Subcutaneous abdominal adipose tissue (tissue), 5 donors: ENCODE measurements around the gene RAB11FIP4.

ENCODE experiments used
- H3K27ac ChIP-seq: one replicate; pipeline ENCODE4 v1.7.0; 2013; ENCODE audit warnings: low read depth, mild to moderate bottlenecking, inconsistent platforms, low read length, moderate library complexity
- H3K27me3 ChIP-seq, 5 donors: one replicate each; pipeline ENCODE4 v1.7.0; 2013; ENCODE audit warnings: low read length in 5 of 5, inconsistent platforms in 1 of 5; ENCODE audit not compliant: control insufficient read depth in 5 of 5, insufficient read depth in 4 of 5
- H3K36me3 ChIP-seq, 5 donors: one replicate each; pipeline ENCODE4 v1.7.0; 2013; ENCODE audit warnings: low read length in 5 of 5; ENCODE audit not compliant: control insufficient read depth in 5 of 5, insufficient read depth in 5 of 5
- H3K4me1 ChIP-seq, 5 donors: one replicate each; pipeline ENCODE4 v1.7.0; 2013; ENCODE audit warnings: low read length in 5 of 5, mild to moderate bottlenecking in 3 of 5, moderate library complexity in 1 of 5; ENCODE audit not compliant: control insufficient read depth in 5 of 5, insufficient read depth in 5 of 5
- H3K4me3 ChIP-seq, 5 donors: one replicate each; pipeline ENCODE4 v1.7.0; 2013; ENCODE audit warnings: low read length in 5 of 5, low read depth in 1 of 5
- H3K9ac ChIP-seq, 5 donors: one replicate each; pipeline ENCODE4 v1.7.0; 2013; ENCODE audit warnings: low read length in 5 of 5, mild to moderate bottlenecking in 4 of 5, moderate library complexity in 3 of 5
- H3K9me3 ChIP-seq, 5 donors: one replicate each; pipeline ENCODE4 v1.7.0; 2013; ENCODE audit warnings: low read length in 5 of 5; ENCODE audit not compliant: control insufficient read depth in 5 of 5
- donor health status: healthy.
- donor health status: healthy.
- donor health status: healthy.
- donor health status: healthy.
- donor health status: healthy.

RAB11FIP4 gene

DNA sequence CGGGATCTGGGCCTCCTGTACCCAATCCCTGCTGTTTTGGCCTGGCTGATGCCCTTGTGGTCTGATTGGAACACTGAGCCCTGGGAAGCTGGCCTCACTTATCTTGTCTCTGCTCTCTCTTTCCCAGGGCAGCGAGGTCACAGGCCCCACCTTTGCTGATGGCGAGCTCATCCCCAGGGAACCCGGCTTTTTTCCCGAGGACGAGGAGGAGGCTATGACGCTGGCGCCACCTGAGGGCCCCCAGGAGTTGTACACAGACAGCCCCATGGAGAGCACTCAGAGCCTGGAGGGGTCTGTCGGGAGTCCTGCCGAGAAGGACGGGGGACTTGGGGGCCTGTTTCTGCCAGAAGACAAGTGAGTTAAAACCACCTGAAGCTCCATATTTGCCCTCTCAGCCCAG, 126.0 kb downstream of the RAB11FIP4 start:
- Histone ChIP-seq H3K36me3 (no peaks in the 10 kb centered on the region), H3K27me3 (peaks cover 0 to 3% (median 0%) of the 10 kb centered on the region in 5 donors), H3K9ac (no peak overlapping the region), H3K4me3 (no peak overlapping the region), H3K27ac (no peak overlapping the region), H3K9me3 (no peaks in the 10 kb centered on the region), H3K4me1 (peaks cover 0 to 2% (median 0%) of the 10 kb centered on the region in 5 donors)

GRCh38 chr17:31518478-31518877, 127.0 kb downstream of the RAB11FIP4 start:
- H3K4me3 ChIP-seq: no peak overlapping the region
- H3K36me3 ChIP-seq: no peaks in the 10 kb centered on the region
- peaks cover 0 to 4% (median 0%) of the 10 kb centered on the region in 5 donors for H3K9me3 ChIP-seq
- H3K27ac ChIP-seq: no peak overlapping the region
- H3K9ac ChIP-seq: no peak overlapping the region
- peaks cover 0 to 2% (median 0%) of the 10 kb centered on the region in 5 donors for H3K4me1 ChIP-seq
- H3K27me3 ChIP-seq: peaks cover 0 to 8% (median 3%) of the 10 kb centered on the region in 5 donors

GRCh38 chr17:31521632-31522283, 130.3 kb downstream of the RAB11FIP4 start:
- Histone ChIP-seq H3K9ac (no peak overlapping the region), H3K27me3 (peaks cover 0 to 11% (median 3%) of the 10 kb centered on the region in 5 donors), H3K36me3 (no peaks in the 10 kb centered on the region), H3K4me3 (no peak overlapping the region), H3K27ac (no peak overlapping the region), H3K4me1 (peaks cover 0 to 3% (median 2%) of the 10 kb centered on the region in 5 donors), H3K9me3 (peaks cover 0 to 6% (median 2%) of the 10 kb centered on the region in 5 donors)

DNA sequence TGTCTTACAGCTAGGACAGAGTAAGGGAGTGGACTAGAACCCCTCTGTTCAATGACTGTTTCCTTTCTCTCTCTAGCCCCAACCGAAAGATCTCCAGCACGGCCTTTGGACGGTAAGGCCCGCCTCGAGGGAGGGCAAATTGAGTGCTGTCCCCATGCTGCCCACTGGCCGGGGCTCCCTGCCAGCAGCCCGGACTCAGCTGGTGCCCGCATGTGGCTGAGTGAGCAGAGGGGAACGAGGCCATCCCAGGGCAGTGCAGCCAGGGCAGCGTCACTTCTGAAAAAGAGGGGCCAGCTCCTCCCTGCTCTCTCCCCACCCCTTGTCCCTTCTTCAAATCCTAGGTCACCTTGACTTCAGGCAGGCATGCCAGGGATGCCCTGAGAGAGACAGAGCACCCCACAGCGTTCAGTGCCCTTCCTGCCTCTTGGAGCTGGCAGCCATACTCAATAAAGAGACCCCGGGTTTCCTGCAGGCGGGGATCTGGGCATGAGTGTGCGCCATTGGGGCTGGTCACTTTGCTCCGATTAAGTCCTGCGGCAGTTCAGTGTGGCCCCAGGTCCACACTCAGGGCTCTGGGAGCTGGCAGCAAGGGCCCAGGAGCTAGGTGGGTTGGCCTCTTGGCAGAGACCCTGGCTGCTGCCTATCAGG, 130.9 kb downstream of the RAB11FIP4 start:
- H3K36me3 ChIP-seq: no peaks in the 10 kb centered on the region
- no peak overlapping the region for H3K27ac ChIP-seq
- peaks cover 0 to 5% (median under 1%) of the 10 kb centered on the region in 5 donors for H3K4me1 ChIP-seq

DNA sequence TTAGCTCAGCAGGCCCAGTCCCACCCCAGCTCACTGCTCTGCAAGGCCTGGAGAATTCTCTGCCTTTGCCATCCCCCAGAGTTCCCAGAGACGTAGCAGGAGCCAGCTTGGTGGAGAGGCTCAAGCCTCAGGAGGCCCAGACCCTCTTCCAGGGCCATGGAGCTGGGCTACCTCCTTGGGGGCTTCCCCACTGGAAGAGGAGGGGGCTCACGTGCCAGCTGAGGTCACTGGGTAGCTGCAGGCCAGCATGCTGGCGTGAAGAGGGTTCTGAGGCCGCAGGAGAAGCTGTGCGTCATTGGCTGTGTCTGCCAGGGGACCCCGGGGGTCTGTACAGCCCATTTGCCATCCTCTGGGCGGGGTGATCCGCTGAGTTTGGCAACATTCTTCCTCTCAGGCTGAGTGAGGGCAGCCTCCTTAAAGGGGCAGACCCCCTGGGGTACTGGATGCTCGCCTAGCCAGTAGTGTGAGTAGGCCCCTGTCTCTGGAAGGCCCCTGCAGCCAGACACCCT, 131.6 kb downstream of the RAB11FIP4 start:
- H3K36me3 ChIP-seq: no peaks in the 10 kb centered on the region
- peaks cover 0 to 9% (median 0%) of the 10 kb centered on the region in 5 donors for H3K4me1 ChIP-seq
- H3K27ac ChIP-seq: no peak overlapping the region
- peaks cover 0 to 6% (median 2%) of the 10 kb centered on the region in 5 donors for H3K9me3 ChIP-seq
- peaks cover 0 to 11% (median 0%) of the 10 kb centered on the region in 5 donors for H3K27me3 ChIP-seq
- H3K9ac ChIP-seq: no peak overlapping the region
- no peak overlapping the region for H3K4me3 ChIP-seq

More for the DNA sequence above, 130.9 kb downstream of the RAB11FIP4 start:
- no peak overlapping the region for H3K9ac ChIP-seq
- peaks cover 0 to 11% (median 1%) of the 10 kb centered on the region in 5 donors for H3K27me3 ChIP-seq
- no peak overlapping the region for H3K4me3 ChIP-seq
- peaks cover 0 to 6% (median 2%) of the 10 kb centered on the region in 5 donors for H3K9me3 ChIP-seq

- Histone ChIP-seq H3K4me3 (no peak overlapping the region), H3K9ac (no peak overlapping the region), H3K9me3 (peaks cover 0 to 6% (median 2%) of the 10 kb centered on the region in 5 donors), H3K27me3 (peaks cover 0 to 11% (median 0%) of the 10 kb centered on the region in 5 donors), H3K27ac (no peak overlapping the region), H3K4me1 (peaks cover 0 to 9% (median 0%) of the 10 kb centered on the region in 5 donors), H3K36me3 (no peaks in the 10 kb centered on the region)
These were observed 132.6 kb downstream of the RAB11FIP4 start for GRCh38 chr17:31523862-31524730.

- H3K9me3 ChIP-seq: peaks cover 0 to 6% (median 2%) of the 10 kb centered on the region in 5 donors
- H3K4me1 ChIP-seq: peaks cover 0 to 9% (median 0%) of the 10 kb centered on the region in 5 donors
- H3K9ac ChIP-seq: no peak overlapping the region
- no peak overlapping the region for H3K4me3 ChIP-seq
- no peaks in the 10 kb centered on the region for H3K36me3 ChIP-seq
- H3K27me3 ChIP-seq: peaks cover 0 to 11% (median 0%) of the 10 kb centered on the region in 5 donors
- H3K27ac ChIP-seq: no peak overlapping the region
These were observed 133.7 kb downstream of the RAB11FIP4 start for GRCh38 chr17:31524926-31525800.

DNA sequence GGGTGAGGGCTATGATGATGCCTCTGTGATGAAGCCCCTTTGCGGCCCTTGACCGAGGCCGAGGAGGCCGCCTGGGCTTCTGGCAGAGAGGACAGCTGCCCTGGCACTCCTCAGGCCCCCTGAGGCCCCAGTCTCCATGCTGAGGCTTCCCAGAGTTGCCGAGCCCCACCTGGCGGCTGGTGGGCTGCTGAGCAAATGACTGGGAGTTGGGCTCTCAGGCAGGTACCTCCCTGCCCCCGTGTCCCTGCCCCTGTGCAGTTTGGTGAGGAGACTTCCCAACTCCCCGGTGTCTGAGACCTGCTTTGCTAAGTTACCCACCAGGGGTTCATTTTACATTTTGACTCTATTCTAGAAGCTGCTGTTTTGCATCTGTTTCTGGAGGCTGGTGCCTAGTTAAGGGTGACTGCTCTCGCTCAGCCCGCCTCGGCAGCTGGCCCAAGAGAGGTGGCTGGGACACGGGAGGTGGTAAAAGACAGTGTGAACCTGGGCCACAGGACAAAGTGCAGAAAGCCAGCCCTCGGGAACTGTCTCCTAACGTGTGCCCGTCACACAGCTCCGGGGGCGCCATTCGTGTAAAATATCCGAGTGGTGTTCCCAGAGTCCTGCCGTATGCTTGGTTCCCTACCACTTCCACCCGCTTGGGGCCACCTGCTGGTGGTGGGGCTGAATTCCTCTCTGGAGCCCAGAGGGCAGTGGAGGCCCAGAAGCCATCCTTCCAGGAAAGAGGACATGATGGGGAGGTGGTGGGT, 134.5 kb downstream of the RAB11FIP4 start:
- peaks cover 0 to 9% (median 0%) of the 10 kb centered on the region in 5 donors for H3K4me1 ChIP-seq
- H3K9ac ChIP-seq: no peak overlapping the region
- peaks cover 0 to 6% (median 2%) of the 10 kb centered on the region in 5 donors for H3K9me3 ChIP-seq
- H3K4me3 ChIP-seq: no peak overlapping the region
- no peak overlapping the region for H3K27ac ChIP-seq
- peaks cover 0 to 11% (median 0%) of the 10 kb centered on the region in 5 donors for H3K27me3 ChIP-seq
- no peaks in the 10 kb centered on the region for H3K36me3 ChIP-seq
